MM.1S (cell line): ENCODE measurements around the gene ZNF626.

Source experiments
- CTCF ChIP-seq: fragments of 300-600 bp; sonication (generic); IDR thresholded peaks from 2 replicates; pipeline ENCODE4 v1.5.1; 2016; ENCODE audit warnings: antibody characterized with exemption, low read length, mixed read lengths
- EZH2 ChIP-seq: fragments of 300-600 bp; sonication (generic); optimal IDR thresholded peaks from 2 replicates; pipeline ENCODE3; 2017; ENCODE audit warnings: low read depth, mild to moderate bottlenecking, antibody characterized with exemption, low read length, mixed read lengths
- EZH2phosphoT487 ChIP-seq: fragments of 300-600 bp; sonication (generic); IDR thresholded peaks from 2 replicates; pipeline ENCODE4 v1.6.1; 2018; ENCODE audit warnings: antibody characterized with exemption, low read length

- no peak for TF ChIP-seq CTCF
- TF ChIP-seq EZH2: no peak
- no peak for TF ChIP-seq EZH2phosphoT487
Observed at GRCh38 chr19:20661150-20661819, at the start of gene ZNF626.
